GM19239 (cell line): ENCODE results near the gene SNAP25.
A peak's percentile ranks its signal among the peaks of the same experiment; 100 is the strongest.

Experiments
- DNase-seq: peaks from one replicate; pipeline ENCODE4 v3.0.0; 2011; ENCODE audit warnings: low spot score; ENCODE audit not compliant: insufficient read length
- FAIRE-seq: peaks from 2 replicates; lab custom pipeline; 2011; peaks lifted over from hg19 to GRCh38; lab: Jason Lieb, UNC

The SNAP25 gene

DNA sequence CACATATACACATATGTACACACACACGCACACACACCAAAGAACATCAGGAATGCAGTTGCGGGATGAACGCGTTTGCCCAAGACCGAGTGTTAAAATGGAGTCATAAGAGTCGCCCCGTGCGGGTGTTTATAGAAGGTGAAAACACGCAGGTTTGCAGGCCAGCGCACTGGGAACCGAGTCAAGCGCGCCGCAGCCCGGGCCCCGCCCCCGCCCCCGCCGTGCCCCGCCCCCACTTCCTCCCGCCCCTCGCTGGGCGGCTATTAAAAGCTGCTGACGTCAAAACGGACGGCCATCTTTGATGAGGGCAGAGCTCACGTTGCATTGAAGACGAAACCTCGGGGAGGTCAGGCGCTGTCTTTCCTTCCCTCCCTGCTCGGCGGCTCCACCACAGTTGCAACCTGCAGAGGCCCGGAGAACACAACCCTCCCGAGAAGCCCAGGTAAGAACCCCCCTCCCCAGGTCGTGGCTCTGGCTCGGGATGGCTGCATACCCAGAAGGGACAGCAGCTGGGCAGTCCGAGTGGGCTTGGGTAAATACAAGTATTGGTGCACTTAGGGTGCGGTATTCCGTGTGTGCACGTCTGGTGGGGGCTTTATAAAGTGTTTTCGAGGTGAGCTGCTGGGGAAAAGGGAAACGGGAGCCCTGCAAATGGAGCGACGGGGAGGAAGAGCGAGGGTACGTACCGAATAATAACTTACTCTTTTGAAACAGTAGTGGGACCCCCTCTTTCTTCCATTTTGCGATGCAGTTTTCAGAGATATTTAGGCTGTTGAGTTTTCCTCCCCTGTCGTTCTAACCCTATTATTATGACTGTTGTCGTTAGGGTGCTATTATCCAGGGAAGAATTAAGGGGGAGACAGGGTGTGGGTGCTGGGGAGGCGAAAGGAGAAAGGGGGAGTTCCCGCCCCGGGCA, at the start of gene SNAP25:
TSS of gene SNAP25 (plus strand) at position 295 of the 916 bp plus-strand sequence. CDS start 56,662 bp downstream, outside the sequence.
- no peak for FAIRE-seq
- no peak for DNase-seq

DNA sequence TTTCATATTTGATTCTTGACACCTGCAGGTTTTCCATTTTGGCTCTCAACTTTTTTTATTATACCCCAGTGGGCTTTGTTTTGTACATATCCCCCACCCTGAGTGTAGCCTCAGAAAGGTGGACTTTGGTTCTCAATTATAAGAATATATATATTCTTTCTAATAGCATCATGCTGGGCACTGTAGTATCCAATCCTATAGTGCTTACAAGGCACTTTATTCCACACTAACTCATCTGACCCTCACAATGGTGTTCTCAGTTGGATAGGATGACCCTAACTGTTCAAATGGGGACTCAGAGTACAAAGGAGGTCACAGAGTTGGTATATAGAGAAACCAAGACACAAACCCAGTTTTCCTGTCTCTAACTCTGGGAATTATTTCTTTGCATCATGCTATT, 48.9 kb upstream of the SNAP25 start:
- DNase-seq (no peak), FAIRE-seq (no peak)

DNA sequence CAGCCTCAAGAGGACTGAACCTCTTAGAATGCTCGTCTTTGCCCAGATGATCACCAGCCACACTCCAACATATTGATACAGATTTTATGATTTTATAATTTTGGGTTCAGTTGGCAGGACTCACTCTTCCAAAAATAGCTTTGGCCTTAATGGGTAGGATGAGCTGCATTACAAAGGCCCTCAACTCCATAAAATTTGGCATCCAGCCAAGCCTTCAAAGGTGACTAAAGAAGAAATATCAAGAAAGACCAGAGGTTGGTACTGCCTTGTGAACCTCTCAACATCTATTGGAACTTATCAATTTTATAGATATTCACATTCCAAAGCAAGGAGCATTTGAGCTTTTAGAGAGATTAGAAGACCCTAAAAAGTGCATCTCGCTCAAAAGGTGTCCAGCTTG, 48.4 kb upstream of the SNAP25 start:
- DNase-seq (no peak), FAIRE-seq (no peak)

DNA sequence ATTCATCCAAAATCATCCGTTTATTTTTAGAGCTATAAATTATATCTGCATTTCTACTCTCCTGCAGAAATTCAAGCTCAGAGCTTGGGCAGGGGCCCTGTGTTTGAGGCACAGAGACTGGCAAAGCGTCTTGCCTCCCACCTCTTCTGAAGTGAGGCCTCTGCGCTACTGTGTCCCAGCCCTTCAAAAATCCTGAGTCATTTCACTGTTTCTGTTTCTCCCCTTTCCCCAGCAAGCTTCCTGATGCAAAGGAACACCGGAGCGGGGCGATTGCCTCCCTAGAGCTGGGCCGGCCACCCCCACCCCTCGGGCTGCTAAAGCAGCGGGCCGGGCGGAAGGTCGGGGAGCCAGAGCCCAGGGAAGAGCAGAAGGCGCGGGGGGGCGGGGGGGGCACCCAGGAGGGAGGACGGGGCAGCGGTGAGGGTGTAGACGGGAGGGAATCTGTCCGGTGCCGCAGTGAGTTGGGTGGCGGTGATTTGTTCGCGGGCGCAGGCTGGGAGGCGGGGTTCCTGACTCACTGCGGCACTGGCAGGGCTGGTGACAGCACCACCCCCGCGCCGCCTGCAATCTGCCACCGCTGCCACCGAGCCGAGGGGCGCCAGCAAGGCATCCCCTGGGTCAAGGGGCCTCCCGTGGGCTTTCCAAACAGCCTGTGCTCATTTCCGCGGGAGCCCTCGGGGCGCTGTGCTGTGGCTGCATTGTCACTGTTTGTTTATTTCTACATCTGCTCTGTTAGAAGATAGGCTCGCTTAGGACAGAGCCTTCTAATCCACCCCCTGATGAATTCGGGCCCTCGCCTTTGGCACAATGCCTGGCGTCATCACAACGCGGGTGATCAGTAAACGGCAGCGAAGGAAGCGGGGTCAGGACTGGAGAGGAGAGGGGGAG, 46.5 kb upstream of the SNAP25 start:
- no peak for DNase-seq
- no peak for FAIRE-seq

DNA sequence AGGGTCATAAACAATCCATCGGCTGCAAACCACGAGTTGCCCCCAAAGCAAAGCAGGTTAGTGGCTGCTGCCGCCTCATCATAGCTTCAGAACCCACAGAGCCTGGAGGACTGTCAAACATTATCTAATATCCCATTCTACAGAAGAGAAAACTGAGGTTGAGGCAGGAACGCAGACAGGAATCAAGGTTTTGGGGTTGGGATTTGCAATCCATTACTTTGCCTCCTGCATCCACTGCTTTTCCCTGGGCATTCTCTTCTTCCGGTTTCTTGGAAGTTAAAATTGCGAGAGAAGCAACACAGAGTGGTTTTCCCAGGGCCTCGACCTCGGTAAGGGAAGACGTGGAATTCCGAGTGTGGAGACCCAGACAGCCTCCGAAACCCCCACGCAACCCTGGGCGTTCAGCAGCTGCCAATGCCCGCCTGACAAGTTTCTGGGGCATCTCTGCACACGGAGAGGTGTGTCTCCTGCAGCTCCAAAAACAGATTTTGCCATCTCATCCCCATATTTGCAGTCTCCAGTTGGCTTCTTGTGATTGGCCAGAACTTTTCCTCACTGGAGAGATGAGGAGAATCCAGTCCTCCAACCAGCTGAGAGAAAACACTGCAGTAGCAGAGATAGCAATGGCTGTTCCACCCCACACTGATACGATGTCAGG, 45.5 kb upstream of the SNAP25 start:
- no peak for DNase-seq
- no peak for FAIRE-seq

DNA sequence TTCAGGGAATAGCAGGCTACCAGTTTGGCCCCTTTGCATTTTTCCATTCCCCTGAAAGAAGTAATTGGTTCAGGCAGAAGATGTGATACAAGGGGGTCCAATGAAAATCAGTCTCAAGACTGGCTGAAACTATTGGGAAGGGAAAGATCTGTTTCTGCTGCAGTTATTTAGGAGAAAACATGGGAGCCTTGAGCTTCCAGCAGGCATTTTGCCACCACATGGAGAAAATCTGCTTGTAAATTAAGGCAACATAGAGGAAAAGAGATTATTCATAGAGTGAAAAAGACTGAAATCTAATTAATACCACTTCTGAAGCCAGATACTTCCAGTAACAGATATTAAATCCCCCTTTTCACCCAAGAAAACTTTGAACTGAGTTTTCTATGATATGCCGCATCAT, 44.2 kb upstream of the SNAP25 start:
- no peak for FAIRE-seq

DNA sequence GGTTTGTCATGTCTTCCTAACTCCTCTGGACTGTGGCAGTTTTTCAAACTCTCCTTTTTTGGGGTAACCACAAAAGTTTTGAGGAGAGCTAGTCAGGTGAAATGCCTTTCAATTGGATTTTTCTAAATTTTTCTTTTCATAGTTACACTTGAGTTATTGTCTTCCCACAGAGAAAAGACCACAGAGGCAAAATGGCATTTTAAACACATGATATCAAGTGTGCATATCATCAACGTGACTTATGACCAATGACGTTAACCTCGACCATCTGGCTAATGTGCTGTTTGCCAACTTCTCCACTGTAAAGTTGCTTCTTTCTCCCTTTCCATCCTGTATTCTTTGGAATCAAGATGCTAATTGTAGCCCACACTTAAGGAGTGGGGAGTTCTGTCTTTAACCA, 41.3 kb upstream of the SNAP25 start:
- DNase-seq, result no peak
- no peak for FAIRE-seq

More for the DNA sequence above, 44.2 kb upstream of the SNAP25 start:
- no peak for DNase-seq

DNA sequence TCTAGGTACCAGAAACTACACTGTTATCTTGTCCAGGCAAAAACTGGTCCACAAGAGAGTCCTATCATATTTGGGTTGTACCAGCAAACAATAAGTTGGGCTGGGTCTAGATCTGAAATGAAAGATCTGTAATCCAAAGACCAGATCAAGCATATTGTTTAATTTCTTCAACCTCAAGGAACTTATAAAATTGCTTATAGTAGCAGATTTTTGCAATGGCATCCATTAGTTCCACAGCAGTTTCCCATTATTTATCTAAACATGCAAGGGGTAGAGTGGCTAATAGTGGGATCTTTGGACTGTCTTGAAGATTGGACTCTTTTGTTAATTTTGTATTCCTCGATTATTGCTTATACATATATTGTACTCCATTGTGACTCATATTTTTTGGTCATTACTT, 40.5 kb upstream of the SNAP25 start:
- FAIRE-seq, result no peak
- DNase-seq, result no peak

DNA sequence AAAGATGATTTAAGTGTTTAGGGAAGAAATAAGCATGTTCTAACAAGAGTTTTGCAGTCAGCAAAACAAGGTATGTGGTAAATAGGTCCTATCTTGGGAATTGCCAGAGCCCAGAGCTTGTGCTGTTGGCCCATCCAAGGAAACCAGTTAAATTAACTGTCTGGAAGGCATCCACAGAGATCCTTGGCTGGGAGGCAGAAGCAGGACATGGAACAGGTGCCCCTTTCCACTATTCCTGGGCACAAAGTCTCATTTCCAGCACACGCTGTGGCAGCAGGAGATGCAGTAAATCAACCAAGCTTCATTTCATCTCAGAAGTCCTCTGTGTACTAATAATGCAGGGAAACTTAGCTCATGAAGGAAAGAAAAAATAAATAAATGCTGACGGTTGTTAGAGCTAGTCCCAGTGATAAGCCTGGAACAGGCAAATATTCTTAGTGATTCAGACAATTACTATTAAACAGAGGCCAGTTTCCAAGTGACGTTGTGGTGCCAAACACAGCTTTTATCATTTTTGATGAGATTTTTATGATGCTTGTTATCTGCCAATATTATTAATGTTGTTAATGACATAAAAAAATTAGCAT, 39.8 kb upstream of the SNAP25 start:
- no peak for FAIRE-seq
- no peak for DNase-seq

DNA sequence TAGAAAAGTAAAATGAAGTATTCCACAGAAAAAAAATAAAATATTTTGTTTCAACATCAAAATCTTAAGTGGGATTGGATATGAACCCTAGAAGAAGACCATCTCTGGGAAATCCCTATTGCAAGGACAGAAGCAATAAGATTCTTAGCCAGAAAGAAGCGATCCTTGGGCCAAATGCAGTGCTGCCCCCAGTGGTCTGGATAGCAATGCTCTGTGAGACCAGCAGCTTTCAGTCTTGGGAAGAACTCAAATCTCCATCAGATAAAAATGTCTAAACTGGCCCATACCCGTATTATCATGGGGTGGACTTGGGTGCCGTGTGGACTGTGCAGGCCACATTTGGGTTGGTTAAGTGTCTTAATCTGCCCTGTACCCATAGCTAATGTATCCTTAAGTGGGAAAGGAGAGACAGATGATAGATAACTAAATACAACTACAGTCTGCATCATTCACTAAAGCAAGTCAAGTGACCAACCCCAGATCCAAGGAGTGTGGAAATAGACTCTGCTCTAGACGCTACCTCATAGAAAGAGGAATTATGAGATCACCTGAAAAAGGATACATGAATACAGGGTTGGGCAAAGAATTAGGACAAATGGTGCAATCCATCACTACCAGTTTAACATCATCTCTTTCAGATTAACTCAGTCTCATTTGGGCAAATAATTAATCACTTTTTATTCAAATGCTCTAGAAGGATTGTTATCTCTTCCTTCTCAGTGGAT, 38.9 kb upstream of the SNAP25 start:
- FAIRE-seq (peak; percentile 51), DNase-seq (no peak)

DNA sequence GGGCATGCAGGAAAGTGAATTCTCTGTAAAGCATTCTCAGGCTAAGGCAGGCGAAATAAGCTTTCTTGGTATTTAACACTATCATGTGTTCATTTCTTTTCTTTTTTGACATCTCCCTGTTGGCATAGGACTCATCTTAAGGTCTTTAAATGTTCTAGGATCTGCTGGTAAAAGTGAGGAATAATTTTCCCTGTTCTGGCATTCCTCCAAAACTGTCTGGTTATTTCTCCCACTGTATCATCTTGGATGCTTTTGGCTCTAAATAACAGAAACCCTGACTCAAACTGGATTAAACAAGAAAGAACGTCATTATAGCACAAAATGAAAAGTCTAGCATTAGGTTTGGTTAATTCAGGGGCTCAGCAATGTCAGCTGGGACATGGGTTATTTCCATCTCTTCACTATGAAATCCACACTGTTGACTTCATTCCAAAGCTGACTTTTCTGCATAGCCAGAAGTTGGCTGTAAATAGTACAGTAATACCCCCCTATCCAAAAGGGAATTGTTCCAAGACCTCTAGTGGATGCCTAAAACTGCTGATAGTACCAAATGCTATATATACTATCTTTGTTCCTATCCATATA, 37.9 kb upstream of the SNAP25 start:
- FAIRE-seq (no peak), DNase-seq (no peak)

DNA sequence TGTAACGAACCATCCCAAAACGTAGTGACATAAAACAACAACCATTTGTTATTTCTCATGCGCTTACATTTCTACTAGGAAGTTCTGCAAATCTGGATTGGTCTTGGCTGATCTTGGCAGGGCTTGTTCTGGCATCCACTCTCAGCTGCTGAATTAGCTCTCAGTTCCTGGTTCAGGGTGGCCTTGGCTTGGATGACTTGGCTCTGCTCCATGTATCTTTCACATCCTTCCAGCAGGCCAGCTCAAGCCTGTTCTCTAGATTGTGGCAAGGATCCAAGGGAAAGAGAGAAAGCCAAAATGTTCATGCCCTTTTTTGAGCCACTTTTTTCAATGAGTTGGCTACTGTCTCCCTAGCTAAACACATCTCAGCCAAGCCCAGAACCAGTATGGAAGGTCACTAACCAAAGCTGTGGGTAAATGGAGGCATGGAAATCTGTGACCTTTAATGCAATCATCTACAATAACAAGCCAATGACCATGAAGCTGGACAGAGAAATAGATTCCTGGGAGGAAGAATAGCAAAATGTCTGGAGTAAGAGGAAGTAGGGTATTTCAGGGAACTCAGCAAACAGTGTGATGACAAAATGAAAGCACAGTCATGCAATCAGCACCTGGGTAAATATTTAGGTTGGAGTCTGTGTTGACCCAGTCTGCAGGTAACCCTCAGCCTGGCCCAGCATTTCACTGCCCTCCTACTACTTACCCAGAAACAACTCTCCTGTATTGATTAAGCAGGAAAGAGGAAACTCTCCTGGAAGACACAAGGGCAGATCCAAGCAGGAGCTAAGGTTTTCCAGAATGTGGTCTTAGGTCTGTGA, 32.7 kb upstream of the SNAP25 start:
- DNase-seq, result no peak

DNA sequence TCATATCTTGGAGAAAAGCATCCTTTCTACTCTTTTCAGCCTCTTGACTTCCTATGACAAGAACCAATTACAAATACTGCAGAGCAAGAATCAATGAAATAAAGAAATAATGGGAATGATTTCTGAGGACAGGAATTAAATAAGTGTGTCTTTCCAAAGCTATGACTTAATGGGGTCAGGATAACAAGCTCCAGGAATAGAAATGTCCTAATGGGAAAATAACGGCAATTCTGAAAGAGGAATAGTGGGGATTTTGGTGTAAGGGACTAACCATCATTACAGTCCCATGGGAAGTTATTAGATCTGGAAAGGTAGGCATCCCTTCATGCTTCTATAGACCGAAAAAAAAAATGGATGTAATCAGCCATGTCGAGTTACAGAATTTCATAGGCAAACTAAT, 28.2 kb upstream of the SNAP25 start:
- no peak for FAIRE-seq
- DNase-seq, result no peak

More for the DNA sequence above, 32.7 kb upstream of the SNAP25 start:
- FAIRE-seq, result no peak

DNA sequence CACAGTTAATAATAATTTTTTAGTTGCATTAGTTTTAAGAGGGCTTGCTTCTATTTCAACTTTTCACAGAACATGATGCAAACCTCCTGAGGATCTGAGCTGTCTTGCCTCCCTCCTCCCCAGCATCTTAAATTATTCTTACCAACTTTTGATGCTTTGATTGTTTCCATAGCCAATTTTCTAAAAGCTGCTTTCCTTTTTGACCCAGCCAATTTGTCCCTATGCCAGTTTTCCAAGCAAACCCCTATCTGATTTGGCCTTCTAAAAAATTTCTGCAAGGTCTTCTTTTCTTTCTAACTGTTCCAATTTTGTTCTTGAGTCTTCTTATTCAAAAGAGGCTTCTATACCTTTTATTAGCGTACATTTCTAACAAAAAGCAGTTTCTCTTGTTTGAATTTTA, 26.5 kb upstream of the SNAP25 start:
- DNase-seq (no peak), FAIRE-seq (no peak)

DNA sequence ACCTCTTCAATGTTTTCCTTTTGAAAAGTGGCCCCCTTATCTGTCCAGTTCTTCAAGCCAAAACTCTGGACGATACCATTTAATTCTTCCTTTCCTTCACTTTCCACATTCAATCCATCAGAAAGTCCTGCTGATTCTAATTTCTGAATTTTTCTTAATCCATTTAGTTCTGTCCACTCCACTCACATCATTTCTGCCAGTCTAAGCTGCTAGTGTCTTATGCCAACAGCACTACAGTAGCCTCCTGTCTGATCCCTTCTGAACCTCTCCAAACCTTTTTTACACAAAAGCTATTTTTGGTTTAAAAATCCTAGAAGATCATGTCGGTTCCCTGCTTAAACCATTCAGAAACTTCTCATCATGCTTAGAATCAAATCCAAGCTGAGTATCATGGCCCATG, 24.5 kb upstream of the SNAP25 start:
- no peak for FAIRE-seq
- no peak for DNase-seq

DNA sequence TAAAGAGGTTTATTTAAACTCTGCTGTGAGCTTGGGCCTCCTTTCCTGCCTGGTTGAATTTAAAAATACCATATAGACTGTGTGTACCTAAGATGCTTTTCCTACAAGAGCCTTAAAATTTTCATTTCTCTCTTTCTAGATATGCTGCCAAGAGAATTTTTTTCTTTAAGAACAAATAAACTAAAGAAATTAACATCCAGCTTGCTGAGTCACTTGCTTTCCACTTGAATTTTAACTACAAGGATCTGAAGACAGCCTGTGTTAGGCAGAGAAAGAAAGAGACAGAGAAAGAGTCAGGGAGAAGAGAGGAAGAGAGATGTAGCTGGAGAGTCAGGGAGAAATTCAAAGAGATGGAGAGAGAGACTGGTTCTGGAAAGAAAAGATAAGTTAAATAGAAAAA, 18.3 kb upstream of the SNAP25 start:
- no peak for FAIRE-seq

DNA sequence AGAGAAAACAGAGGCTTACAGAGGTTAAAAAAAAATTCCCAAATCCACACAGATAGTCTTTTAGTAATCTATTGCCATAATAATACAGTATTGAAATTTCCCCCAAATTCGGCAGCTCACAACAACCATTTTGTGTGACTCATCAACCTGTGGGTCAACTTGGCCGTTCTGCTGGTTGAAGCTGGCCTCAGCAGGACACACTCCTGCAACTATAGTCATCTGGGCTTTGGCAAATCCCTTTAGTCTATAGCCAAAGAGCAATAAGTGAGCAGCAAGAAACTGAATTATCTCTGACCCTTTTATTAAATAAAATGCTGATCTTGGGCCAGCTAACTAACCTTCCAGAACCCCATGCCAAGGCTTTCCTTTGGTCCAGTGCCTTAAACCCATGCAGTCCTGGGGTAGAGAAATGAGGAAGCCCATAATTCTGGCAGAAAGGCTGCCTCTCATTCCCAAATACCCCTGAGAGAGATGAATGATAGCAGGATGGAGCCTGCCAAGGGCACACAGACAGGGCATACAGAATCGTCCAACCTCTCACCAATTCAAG, 17.2 kb upstream of the SNAP25 start:
- DNase-seq, result no peak
- FAIRE-seq, result no peak

More for the DNA sequence above, 18.3 kb upstream of the SNAP25 start:
- no peak for DNase-seq

DNA sequence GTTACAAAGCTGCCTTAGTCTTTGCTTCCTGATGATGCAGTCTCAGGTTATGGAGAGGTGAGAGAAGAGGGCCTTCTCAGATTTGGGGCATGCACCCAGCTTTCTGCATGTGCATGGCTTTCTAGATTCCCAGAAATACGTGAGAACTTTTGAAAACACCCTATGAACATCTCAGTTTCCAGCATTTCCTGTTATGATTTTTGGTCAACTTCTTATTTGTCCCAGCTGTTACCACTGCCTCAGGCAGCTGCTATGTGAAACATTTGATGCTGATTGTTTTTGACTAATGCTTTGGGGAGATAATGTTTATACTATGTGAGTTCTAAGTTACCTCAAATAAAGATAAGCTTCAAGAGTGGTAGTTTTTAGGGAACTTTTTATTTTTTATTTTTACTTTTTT, 9.5 kb upstream of the SNAP25 start:
- DNase-seq (no peak), FAIRE-seq (no peak)
